Measurements from ENCODE around the gene FBXO39. TPM values are rescaled to one million over a fixed set of nuclear protein-coding genes. Genes with fewer than 3 reads are reported as not detected.
"Not testable (repeated sequence)": the region's sequence is repeated elsewhere in the genome, so short reads cannot be mapped to it uniquely, and the experiment has no call there.

FBXO39 gene
- polyA plus RNA-seq, 3 donors, result 0.06 to 0.21 TPM; not detected in 1

DNA sequence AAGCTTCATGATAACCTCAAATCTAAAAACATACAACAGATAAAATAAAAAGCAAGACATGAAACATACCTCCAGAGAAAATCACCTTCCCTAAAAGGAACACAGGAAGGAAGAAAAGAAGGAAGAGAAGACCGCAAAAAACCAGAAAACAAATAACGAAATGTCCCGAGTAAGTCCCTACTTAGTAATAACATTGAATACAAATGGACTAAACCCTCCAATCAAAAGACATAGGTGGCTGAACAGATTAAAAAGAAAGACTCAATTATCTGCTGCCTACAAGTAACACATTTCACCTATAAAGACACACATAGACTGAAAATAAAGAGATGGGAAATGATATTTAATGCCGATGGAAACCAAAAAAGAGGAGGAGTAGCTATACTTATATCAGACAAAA lies 6.2 kb downstream of the FBXO39 start:
- no peak for DNase-seq (ENCODE audit: extremely low read depth in 1 of 11, low read depth in 9 of 11, low spot score in 4 of 11)

DNA sequence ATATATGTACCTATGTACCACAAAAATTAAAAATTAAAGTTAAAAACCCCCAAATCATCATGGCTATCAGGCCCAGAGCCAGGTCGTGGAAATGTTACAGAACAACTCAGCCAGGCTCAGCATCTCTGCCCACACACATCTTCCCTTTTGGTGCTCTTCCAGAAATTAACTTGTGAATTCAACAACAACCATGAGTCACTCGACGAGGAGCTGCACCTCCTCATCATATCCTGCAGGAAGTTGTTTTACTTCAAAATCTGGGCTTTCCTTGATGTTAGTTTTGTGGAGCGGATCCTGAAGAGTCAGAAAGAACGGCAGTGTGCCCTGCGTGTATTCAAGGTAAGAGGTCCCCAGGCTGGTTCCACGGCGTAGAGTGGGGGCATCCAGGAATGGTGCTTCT lies 10.6 kb downstream of the FBXO39 start:
- DNase-seq (ENCODE audit: extremely low read depth in 1 of 11, low read depth in 9 of 11, low spot score in 4 of 11), result no peak

DNA sequence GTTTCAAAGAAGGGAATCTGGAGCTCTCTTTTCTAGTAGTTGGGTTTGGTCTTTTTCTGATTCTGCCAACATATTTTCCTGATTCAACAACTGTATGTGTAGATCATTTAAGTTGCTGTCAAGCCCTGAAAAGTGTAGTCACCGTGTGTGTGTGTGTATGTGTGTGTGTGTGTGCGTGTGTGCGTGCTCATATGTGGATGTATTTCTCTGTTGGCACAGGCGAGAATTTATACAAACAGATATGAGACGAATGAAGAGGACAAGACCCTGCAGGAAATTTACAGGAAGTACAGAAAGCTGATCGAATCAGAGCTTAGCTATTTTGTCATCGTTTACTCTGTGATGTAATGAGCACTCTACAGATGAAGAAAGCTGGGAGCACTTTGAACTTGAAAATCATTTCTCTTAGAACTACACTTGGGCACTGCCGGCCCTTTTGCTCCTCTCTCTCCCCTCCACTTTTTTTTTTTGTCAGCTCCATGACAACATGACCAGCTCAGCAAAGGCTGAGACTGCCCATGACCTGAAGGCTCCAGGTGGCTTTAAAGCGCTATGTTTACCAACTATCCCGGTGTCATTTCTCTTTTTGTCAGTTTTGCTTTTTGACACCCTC lies 11.2 kb downstream of the FBXO39 start:
- DNase-seq (ENCODE audit: extremely low read depth in 1 of 11, low read depth in 9 of 11, low spot score in 4 of 11), result no peak

DNA sequence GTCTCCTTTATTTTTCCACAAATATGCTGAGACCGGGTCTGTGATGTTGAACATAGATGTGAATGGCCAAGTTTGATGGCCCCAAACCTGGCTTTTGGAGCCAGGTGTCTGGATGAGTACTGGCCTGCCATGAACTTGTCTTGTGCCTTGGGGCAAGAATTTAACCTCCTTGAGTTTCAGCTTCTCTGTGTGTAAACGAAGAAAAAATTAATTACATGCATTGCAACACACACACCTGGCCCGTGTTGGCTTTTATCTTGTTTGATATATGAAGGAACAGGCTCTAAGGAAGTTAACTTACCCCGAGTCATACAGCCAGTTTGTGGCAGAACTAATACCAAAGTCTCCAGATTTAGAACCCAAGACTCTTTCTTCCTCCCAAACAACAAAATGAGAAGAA lies 13.1 kb downstream of the FBXO39 start:
- DNase-seq (ENCODE audit: extremely low read depth in 1 of 11, low read depth in 9 of 11, low spot score in 4 of 11), result no peak

DNA sequence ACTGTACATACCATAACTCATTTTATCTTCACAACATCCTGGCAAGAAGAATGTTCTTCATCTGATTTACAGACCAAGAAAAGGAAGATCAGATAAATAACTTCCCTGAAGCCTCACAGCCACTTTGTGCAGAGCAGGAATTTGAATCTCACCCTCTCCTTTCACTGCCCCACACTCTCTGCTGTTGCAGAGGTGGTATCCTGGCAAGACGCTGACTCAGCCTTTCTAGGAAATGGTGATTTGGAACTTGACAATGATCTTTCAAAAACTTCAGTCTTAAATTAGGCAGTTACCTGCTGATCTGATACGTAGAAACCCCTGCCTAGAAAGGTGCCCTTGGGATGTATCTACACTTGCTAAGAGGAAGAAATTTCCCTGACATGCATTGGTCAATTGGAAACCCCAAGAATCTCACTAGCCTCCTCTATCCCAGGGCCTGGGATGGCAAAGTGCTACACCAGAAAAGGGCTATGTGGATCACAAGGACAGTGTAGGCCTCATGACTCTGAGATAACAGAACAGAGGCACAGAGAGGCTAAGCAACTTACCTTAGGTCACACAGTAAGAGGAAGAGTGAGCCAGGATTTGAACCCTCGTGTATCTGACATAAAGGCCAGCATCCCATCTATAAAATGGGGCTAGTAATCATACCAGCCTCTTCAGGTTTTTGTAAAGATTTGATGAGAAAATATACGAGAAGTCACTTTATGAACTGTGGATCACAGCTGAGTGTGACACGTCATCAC lies 17.9 kb downstream of the FBXO39 start:
- no peak for DNase-seq (ENCODE audit: extremely low read depth in 1 of 11, low read depth in 9 of 11, low spot score in 4 of 11)

DNA sequence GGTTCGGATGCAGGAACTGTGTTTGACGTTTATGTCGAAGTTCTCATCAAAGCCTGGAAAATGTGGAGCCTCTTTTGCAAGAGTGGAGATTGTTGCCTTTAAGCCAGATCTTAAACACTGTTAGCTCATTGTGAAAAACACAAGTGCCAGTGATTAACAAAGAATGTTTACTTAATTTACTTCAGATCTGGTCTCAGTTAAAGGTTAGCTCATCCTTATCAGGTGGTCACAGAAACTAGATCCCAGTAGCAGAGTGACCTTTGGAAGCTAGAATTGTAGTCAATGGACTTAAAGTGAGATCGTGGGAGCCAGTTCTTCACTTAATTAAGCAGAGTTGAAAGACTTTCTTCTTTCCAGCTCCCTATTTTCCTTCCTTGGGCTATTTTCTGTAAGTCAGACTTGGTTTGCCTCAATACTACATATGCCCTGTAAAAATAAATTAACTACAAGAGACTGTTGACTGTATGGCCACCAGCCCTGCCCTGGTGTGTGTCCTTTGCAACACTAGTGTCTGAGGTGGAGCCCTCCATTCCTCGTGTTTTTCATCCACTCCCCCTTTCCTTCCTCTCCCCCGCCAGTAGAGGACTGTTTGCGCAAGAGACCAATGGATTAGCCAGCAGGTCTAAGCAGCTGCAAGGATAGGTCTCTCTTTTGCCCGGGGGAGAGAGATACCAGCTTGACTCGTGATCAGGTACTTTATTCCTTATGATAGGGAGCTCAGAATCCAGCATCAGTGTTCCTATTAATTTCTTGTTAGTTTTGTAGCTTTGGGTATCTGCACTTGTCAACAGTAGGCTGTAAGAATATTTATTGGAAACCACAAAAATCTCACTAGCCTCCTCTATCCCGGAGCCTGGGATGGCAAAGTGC lies 20.2 kb downstream of the FBXO39 start:
- DNase-seq (ENCODE audit: extremely low read depth in 1 of 11, low read depth in 9 of 11, low spot score in 4 of 11), result no peak

DNA sequence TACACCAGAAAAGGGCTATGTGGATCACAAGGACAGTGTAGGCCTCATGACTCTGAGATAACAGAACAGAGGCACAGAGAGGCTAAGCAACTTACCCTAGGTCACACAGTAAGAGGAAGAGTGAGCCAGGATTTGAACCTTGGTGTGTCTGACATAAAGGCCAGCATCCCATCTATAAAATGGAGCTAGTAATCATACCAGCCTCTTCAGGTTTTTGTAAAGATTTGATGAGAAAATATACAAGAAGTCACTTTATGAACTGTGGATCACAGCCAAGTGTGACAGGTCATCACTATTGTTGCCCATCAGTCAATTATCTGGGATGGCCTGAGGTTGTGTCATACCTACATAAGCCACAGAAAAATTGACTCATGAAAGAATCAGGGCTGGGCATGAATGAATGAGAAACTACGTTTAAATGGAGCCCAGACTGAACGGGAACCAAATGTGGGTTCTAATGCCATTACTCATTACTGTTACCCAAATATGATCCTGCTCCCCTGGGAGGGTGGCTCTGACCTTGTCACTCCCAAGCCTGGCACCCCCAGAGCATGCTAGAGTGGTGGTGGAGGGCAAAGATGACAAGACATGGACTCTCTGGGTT lies 21.0 kb downstream of the FBXO39 start:
- DNase-seq (ENCODE audit: extremely low read depth in 1 of 11, low read depth in 9 of 11, low spot score in 4 of 11), result no peak

DNA sequence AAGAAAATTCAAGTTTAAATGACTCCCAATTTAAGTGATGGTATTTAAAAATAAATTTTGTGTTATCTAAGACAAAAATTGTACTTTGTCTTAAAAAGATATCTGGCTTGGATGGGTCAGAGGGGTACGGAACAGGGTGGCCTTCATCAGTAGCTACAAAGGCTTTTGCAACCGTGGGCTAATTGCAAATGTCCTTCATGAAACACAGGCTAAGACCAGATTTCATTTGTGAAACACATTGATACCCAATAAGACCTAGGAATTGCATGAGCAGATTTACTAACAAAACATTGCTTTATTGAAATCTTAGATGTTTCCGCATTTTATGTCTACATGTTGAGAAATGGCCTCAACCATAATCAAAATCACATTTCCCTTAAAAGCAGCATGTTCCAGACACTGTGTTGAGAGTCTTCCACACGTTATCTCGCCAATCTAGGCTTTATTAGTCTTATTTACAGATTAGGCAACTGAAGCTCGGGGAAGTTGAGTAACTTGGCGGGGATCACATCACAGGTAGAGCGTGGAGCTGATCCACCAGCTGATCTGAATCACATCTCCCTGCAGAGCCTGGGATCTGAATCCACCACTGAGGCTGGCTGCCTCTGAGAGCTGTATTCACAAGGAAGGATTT lies 21.8 kb downstream of the FBXO39 start:
- no peak for DNase-seq (ENCODE audit: extremely low read depth in 1 of 11, low read depth in 9 of 11, low spot score in 4 of 11)

DNA sequence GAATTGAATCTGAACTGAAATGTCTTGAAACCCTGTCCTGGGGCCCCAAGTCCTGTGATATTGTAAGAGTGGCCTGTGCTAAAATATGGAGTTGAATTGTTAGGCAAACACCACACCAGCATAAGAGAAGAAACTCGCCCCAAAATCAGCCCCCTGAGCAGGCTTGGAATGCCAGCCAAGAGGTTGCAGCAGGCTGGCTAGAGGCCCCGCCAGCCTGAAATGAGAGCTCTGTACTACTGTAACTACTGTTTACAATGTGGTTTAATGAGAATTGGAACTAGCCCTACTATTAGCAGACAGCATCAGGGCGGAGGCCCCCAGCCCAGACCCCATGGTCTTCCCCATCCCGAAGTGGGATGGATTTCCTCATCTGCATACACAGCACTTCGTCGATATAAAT lies 23.7 kb downstream of the FBXO39 start:
- no peak for DNase-seq (ENCODE audit: extremely low read depth in 1 of 11, low read depth in 9 of 11, low spot score in 4 of 11)

DNA sequence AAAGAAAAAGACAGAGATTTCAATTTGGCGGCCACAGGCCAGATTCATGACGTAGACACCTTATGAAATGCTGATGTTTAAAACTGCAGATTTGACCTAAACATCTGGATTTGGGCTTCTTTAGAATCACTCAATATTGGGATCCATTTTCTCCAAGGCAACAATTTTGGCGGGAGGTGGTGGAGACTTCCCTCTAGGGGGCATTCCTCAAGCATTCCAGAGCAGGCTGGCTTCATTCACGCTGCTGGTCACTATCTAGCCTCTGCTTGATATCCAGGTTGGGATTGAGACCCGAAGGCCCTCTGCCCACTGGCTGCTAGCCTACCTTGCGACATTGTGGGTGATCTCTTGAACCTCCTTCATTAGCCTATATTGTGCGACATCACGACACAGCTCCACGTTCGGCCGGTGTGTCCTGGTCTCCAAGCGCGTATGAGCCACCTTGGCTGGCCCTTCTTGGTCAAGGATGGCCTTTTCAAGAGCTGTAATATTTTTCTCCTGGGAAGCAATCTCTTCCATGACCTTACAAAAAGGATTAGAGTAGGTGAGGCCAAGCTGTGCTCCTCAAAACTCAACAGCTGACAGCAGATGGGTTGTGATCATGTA lies 24.5 kb downstream of the FBXO39 start:
- DNase-seq (ENCODE audit: extremely low read depth in 1 of 11, low read depth in 9 of 11, low spot score in 4 of 11), result no peak

DNA sequence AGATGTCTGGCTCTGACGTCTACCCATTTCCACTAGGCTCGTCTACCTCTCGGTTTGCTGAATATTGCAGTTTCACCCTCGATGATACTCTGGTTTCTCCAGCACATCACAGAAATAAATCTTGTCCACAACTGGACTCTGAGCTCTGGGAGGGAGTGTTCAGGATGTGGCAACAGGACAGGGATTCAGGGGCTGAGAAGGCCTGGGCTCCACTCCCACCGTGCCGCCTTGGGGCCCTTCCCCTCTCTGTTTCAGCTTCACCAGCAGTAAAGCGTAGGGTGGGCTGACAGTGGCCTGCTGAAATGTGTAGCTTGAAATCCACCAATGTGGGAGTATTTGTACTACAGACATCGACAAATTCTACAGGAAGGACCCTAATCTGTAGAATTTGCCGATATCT lies 35.5 kb downstream of the FBXO39 start:
- no peak for DNase-seq (ENCODE audit: extremely low read depth in 1 of 11, low read depth in 9 of 11, low spot score in 4 of 11)

DNA sequence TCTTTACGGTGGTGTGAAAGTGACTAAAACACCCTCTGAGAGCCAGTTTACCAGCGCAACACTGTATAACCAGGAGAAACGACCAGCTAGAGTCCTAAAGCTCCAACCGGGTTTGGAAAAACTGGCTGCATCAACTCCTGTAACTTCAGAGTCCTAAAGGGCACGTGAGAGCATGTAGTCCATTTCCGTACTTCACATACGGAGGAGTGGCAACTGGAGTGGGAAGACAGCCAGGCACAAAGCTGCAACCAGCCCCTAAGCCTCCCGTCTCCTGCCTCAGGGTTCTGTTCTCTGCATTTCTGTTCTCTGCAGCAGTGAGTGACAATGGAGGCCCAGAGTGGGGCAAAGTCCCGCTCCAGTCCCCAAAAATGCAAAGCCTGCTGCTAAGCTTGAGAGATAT lies 36.3 kb downstream of the FBXO39 start:
- DNase-seq (ENCODE audit: extremely low read depth in 1 of 11, low read depth in 9 of 11, low spot score in 4 of 11), result no peak

DNA sequence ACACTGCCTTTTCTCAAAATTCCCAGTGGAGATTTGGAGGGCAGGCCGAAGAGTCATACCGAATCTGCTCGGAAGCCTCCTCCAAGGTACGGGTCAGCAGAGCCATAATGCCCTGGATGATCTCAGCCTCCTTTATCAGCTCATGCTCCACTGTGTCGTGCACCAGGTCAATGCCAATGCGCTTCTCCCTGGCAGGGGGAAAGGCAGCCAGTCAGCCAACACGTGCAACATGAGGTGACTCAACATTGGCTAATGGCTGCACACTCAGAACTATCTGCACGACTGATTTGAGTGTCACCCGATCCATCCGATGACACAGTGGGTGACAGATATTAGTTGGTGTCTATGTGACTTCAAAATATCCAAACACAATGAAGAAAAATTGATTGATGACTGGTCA lies 39.8 kb downstream of the FBXO39 start:
- no peak for DNase-seq (ENCODE audit: extremely low read depth in 1 of 11, low read depth in 9 of 11, low spot score in 4 of 11)

DNA sequence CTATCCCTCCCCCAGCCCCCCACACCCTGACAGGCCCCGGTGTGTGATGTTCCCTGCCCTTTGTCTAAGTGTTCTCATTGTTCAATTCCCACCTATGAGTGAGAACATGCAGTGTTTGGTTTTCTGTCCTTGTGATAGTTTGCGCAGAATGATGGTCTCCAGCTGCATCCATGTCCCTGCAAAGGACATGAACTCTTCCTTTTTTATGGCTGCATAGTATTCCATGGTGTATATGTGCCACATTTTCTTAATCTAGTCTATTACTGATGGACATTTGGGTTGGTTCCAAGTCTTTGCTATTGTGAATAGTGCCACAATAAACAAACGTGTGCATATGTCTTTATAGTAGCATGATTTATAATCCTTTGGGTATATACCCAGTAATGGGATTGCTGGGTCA lies 40.4 kb downstream of the FBXO39 start:
- not testable (repeated sequence) for DNase-seq (ENCODE audit: extremely low read depth in 1 of 11, low read depth in 9 of 11, low spot score in 4 of 11)

DNA sequence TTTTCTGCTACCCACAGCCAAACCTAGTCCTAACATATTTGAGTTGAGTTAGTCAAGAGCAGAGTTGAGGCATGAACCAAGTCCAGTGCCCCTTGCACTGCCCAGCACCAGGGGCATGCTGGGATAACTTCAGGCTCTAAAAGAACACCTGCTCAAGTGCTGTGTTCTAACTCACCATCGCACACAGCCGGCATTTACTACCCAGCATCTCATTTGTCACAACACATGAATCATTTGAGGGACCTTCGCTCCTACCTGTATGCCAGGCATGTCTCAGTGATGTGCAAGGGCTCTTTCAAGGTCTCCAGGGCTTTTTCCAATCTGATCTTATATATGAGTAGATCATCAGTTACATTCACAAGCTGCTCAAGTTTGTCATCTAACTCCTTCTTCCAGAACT lies 42.9 kb downstream of the FBXO39 start:
- DNase-seq (ENCODE audit: extremely low read depth in 1 of 11, low read depth in 9 of 11, low spot score in 4 of 11), result no peak

DNA sequence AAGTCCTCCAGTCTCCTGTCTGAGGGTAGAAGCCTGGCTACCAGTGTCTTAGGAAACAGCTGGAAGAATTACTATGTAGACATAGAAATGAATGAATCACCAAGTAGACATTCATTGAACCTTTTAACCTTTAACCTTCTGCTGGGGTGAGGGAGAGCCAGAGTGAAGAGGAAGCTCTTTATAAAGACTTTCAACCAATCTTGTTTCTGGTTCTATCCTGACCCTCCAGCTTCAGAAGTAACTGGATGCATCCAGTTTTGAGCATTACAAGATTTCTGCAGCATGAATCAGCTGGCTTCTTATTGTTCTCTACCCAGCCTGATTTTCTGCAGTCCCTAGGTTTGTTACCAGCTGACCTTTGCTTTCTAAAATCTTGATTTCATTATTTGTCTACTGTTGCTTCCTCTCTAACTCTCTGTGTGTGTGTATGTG lies 47.0 kb downstream of the FBXO39 start:
- no peak for DNase-seq (ENCODE audit: extremely low read depth in 1 of 11, low read depth in 9 of 11, low spot score in 4 of 11)

DNA sequence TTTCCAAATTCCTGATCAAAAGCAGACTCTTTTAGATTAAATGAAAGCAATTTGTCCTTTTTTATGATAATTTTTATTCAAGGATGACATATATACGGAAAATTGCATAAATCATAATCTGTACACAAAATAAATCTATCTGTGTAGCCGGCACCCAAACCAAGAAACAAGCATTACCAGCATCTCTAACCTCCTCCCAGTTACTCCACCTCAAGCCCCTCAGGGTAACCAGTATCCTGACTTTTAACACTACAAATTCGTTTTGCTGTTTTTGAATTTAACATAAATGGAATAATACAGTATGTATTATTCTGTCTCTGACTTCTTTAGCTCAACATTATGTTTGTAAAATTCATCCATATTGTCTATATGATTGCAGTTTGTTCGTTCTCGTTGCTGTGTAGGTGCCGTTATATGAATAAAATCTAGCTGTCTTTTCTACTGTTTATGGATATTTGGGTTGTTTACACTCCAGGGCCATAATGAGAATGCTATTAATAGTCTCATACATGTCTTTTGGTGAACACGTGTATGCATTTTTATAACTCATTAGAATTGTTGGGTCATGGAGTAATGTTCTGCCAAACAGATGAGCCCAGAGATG lies 54.5 kb downstream of the FBXO39 start:
- no peak for DNase-seq (ENCODE audit: extremely low read depth in 1 of 11, low read depth in 9 of 11, low spot score in 4 of 11)

DNA sequence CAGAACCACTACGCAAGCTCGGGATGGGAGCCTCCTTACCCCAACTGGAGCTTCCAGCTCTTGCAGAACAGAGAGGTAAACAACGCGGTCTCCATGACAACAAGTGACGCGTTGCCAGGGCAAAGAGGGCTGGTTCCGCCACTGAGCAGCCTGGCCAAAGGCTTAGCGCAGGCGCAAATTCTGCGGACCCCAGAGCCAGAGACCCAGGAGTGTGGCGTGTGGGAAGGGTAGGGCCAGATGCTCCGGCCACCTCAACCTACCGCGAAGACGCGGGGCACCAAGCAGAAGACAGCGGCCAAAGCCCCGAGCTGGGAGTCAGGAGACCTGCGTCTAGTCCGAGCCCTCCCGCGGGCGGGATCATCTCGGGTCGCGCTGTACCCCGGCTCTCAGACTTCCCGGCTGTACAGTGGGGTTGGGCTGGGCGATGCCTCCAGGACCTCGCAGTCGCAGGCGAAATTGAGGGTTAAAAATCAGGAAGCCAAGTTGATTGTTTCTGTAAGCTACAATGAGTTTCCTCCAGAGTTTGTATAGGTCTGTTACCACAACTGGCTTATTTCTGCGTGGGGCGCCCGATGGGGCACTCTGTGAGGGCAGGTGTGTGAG lies 55.7 kb downstream of the FBXO39 start, which contains the start of gene TEKT1:
Gene TEKT1, minus strand, starts transcription at position 69 of the 603 bp plus-strand sequence. CDS start 1,353 bp downstream, outside the sequence.
- DNase-seq (ENCODE audit: extremely low read depth in 1 of 11, low read depth in 9 of 11, low spot score in 4 of 11), result peak; percentile 65 to 88 (median 81)

All from renal cortex interstitium (tissue), 11 donors.